GM12878 (cell line): ENCODE results near the gene DQX1. TPM values are rescaled to one million over a fixed set of nuclear protein-coding genes. Genes with fewer than 3 reads are reported as not detected.

Experiments used
- BACH1 ChIP-seq: fragments of 450-650 bp; IDR thresholded peaks from 2 replicates; pipeline ENCODE4 v1.6.1; 2017; ENCODE audit warnings: mild to moderate bottlenecking, borderline replicate concordance
- BHLHE40 ChIP-seq, 2 experiments: fragments of 450-650 bp in 1 of 2; IDR thresholded peaks; 2 replicates each; pipeline ENCODE4 v1.6.1; 2011 to 2017; ENCODE audit warnings: low read depth in 2 of 2, borderline replicate concordance in 1 of 2, improper control_type of control experiment in 1 of 2, low read length in 1 of 2, mild to moderate bottlenecking in 1 of 2
- CREM ChIP-seq: IDR thresholded peaks from 2 replicates; pipeline ENCODE4 v1.6.1; 2014; ENCODE audit warnings: antibody characterized with exemption, low read depth
- LARP7 ChIP-seq: fragments of 450-650 bp; IDR thresholded peaks from 2 replicates; pipeline ENCODE4 v1.6.1; 2017; ENCODE audit warnings: mild to moderate bottlenecking
- RCOR1 ChIP-seq: conservative IDR thresholded peaks from 2 replicates; pipeline ENCODE4 v1.6.1; 2012; ENCODE audit warnings: low read depth, low read length, improper control_type of control experiment
- RELA ChIP-seq: fragments of 450-650 bp; IDR thresholded peaks from 2 replicates; pipeline ENCODE4 v1.8.0; 2014; ENCODE audit warnings: borderline replicate concordance; ENCODE audit not compliant: partially characterized antibody
- SIN3A ChIP-seq: IDR thresholded peaks from 2 replicates; pipeline ENCODE4 v1.6.1; 2012; ENCODE audit warnings: low read depth, low read length, improper control_type of control experiment
- SUZ12 ChIP-seq: fragments of 200-600 bp; sonication (generic); IDR thresholded peaks from one replicate; pipeline ENCODE4 v1.6.1; 2018; ENCODE audit warnings: antibody characterized with exemption, mild to moderate bottlenecking; ENCODE audit not compliant: unreplicated experiment
- YY1 ChIP-seq: IDR thresholded peaks from 2 replicates; pipeline ENCODE4 v1.6.1; 2011; ENCODE audit warnings: low read depth, mild to moderate bottlenecking, low read length
- ZBTB4 ChIP-seq: fragments of 450-650 bp; formaldehyde crosslinking; IDR thresholded peaks from 2 replicates; pipeline ENCODE4 v1.4.0; 2022; ENCODE audit warnings: mild to moderate bottlenecking, moderate library complexity
- polyA plus RNA-seq, 11 experiments: library from polyadenylated mRNA; depleted of rRNA in 4 of 11; unstranded in 6 of 11; stranded (reverse) in 5 of 11; fragments of >200 nt; fragmentation: Nextera tagmentation in 4 of 11; fragmentation: Illumina TruSeq in 1 of 11; extraction: Ambion mirVana in 4 of 11; extraction: Trizol in 1 of 11; gene quantifications; 1 replicate in 1 of 11; 2 replicates in 10 of 11; pipeline versions ENCODE4 v1.2.1 to v1.2.3, GENCODE V29; 2011 to 2016; ENCODE audit warnings: inconsistent platforms in 2 of 11, missing spikeins in 2 of 11, low read depth in 1 of 11
- total RNA-seq, 4 experiments: library from RNA; depleted of rRNA in 3 of 4; stranded (reverse); fragments of >200 nt in 3 of 4; fragmentation: Illumina TruSeq in 1 of 4; extraction: Trizol in 1 of 4; gene quantifications; 2 replicates each; pipeline versions ENCODE4 v1.2.1 to v1.2.3, GENCODE V29; 2013 to 2021

The DQX1 gene
- total and polyA plus RNA-seq, 10 of the 15 experiments (the other 5 are each of a cell fraction or from before 2014, with no cell fraction given) = 0.34 to 2.1 (median 0.86) TPM

- no peak for TF ChIP-seq ZBTB4
- TF ChIP-seq SUZ12 = no peak
- no peak for TF ChIP-seq RELA
- peak; percentile 43; the same call in 1 of the 2 replicates for TF ChIP-seq CREM
- TF ChIP-seq RCOR1 = no peak
- TF ChIP-seq YY1 = 0 out of 2 replicates have a peak, but pooled peaks have one; percentile 4
- TF ChIP-seq BHLHE40 (IDR thresholded peaks at IDR 0.05; ENCODE audit: borderline replicate concordance in 1 of 2, low read depth in 2 of 2, low read length in 1 of 2) = no peak
- no peak for TF ChIP-seq SIN3A
- no peak for TF ChIP-seq BACH1
- TF ChIP-seq LARP7 = no peak
- TF ChIP-seq, all 136 proteins: peak for 11
These were observed at the start of gene DQX1 (continued) for GRCh38 chr2:74525717-74526648.
